OCI-LY3 (cell line): ENCODE measurements around the gene IRF3.

Source experiments
- CTCF ChIP-seq: fragments of 200-600, 300-600 bp; sonication (generic); IDR thresholded peaks from 2 replicates; pipeline ENCODE4 v1.5.1; 2014; ENCODE audit warnings: antibody characterized with exemption, low read length, low read depth
- EZH2phosphoT487 ChIP-seq: fragments of 200-600 bp; shearing (Covaris generic); IDR thresholded peaks from 2 replicates; pipeline ENCODE4 v1.6.1; 2018; ENCODE audit warnings: antibody characterized with exemption, mixed run types, low read depth

DNA sequence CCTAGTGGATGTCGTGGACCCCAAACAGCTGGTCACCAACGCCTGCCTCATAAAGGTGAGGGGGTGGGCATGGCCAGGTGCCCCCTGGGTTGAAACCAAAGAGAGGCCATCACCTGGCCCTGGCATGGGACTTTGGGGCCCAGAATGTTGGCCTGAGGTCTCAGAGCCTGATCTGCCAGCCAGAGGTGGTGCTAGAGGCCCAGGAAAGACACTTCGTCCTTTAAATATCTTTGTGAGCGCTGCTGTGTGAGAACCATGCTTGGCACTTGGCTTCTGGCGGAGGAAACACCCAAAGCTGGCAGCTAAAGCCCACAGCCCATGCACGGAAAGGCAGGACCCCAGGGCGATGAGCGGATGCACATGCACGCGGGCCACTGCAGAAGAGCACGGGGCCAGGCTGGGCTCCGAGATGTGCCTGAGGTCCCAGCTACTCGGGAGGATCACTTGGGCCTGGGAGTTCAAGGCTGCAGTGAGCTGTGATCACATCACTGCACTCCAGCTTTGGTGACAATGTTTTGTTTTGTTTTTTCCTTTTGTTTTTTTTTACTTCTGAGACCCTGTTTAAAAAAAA lies 19.4 kb upstream of the IRF3 start:
- no peak for TF ChIP-seq CTCF
- no peak for TF ChIP-seq EZH2phosphoT487
